H1 (cell line): ENCODE results near the gene CTPS2. TPM values are rescaled to one million over a fixed set of nuclear protein-coding genes. Genes with fewer than 3 reads are reported as not detected.
"Not testable (repeated sequence)": the region's sequence is repeated elsewhere in the genome, so short reads cannot be mapped to it uniquely, and the experiment has no call there.

Experiments used
- CTCF ChIA-PET: fragments of 300-600 bp; sonication (Branson Sonifier 250); formaldehyde crosslinking; loops from one replicate; lab custom pipeline; 2021; ENCODE audit not compliant: partially characterized antibody; lab: Charles Lee
- POLR2A ChIA-PET: fragments of 300-600 bp; sonication (Branson Sonifier 250); formaldehyde crosslinking; loops from one replicate; lab custom pipeline; 2021; ENCODE audit warnings: inconsistent platforms; ENCODE audit not compliant: partially characterized antibody; lab: Charles Lee
- DNase-seq, 2 experiments: peaks; one replicate each; pipeline versions ENCODE4 v3.0.0 to v3.0.0-alpha.2; 2010 to 2022; ENCODE audit warnings: low spot score in 2 of 2, low read depth in 1 of 2, mixed read lengths in 1 of 2
- FAIRE-seq: peaks from 2 replicates; lab custom pipeline; 2011; peaks lifted over from hg19 to GRCh38; lab: Jason Lieb, UNC
- H2AFZ ChIP-seq: 2 replicates; pipeline ENCODE4 v1.8.1; 2012; ENCODE audit warnings: low read length, inconsistent platforms
- H2AK5ac ChIP-seq: 2 replicates; pipeline ENCODE4 v1.6.1; 2013; ENCODE audit warnings: low read depth, low read length
- H2BK120ac ChIP-seq: replicated peaks from 2 replicates; pipeline ENCODE3; 2013; ENCODE audit warnings: low read depth, low read length, inconsistent platforms
- H2BK12ac ChIP-seq: 2 replicates; pipeline ENCODE4 v1.6.1; 2013; ENCODE audit warnings: low read depth, low read length
- H2BK15ac ChIP-seq: 2 replicates; pipeline ENCODE4 v1.6.1; 2013; ENCODE audit warnings: low read length
- H2BK20ac ChIP-seq: 2 replicates; pipeline ENCODE4 v1.6.1; 2013; ENCODE audit warnings: low read length
- H2BK5ac ChIP-seq: 2 replicates; pipeline ENCODE4 v1.6.1; 2013; ENCODE audit warnings: low read depth, low read length
- H3K14ac ChIP-seq: 2 replicates; pipeline ENCODE4 v1.6.1; 2013; ENCODE audit warnings: inconsistent platforms; ENCODE audit not compliant: insufficient read length
- H3K18ac ChIP-seq: 2 replicates; pipeline ENCODE4 v1.6.1; 2013; ENCODE audit warnings: low read length; ENCODE audit errors: extremely low read depth
- H3K23ac ChIP-seq: 2 replicates; pipeline ENCODE4 v1.6.1; 2013; ENCODE audit warnings: inconsistent platforms; ENCODE audit not compliant: insufficient read length
- H3K23me2 ChIP-seq: 2 replicates; pipeline ENCODE4 v1.6.1; 2013; ENCODE audit warnings: low read depth, low read length
- H3K27ac ChIP-seq: 2 replicates; pipeline ENCODE4 v1.6.1; 2011; ENCODE audit warnings: low read depth, low read length, inconsistent platforms
- H3K27me3 ChIP-seq, 4 experiments: replicated peaks in 1 of 4; 1 replicate in 1 of 4; 2 replicates in 3 of 4; pipeline versions ENCODE4 v1.6.1 to v1.8.1; 2011 to 2013; ENCODE audit warnings: low read length in 3 of 4, mild to moderate bottlenecking in 3 of 4, inconsistent platforms in 2 of 4, mixed read lengths in 2 of 4, moderate library complexity in 1 of 4; ENCODE audit not compliant: control insufficient read depth in 3 of 4, insufficient read depth in 3 of 4; ENCODE audit errors: extremely low read depth in 1 of 4
- H3K36me3 ChIP-seq, 4 experiments: 2 replicates each; pipeline versions ENCODE4 v1.6.1 to v1.8.1; 2011 to 2013; ENCODE audit warnings: mild to moderate bottlenecking in 4 of 4, low read length in 3 of 4, moderate library complexity in 2 of 4, control low read depth in 1 of 4, inconsistent platforms in 1 of 4; ENCODE audit not compliant: insufficient read depth in 4 of 4, control insufficient read depth in 2 of 4
- H3K4ac ChIP-seq: replicated peaks from 2 replicates; pipeline ENCODE3; 2013; ENCODE audit warnings: low read length, low read depth, mixed read lengths, inconsistent platforms; ENCODE audit not compliant: insufficient read length
- H3K4me1 ChIP-seq, 4 experiments: replicated peaks in 1 of 4; 1 replicate in 1 of 4; 2 replicates in 3 of 4; pipeline versions ENCODE4 v1.6.1 to v1.8.1; 2011 to 2013; ENCODE audit warnings: low read length in 3 of 4, inconsistent platforms in 2 of 4, mixed read lengths in 1 of 4; ENCODE audit not compliant: insufficient read depth in 4 of 4, control insufficient read depth in 3 of 4
- H3K4me2 ChIP-seq, 2 experiments: 2 replicates each; pipeline versions ENCODE4 v1.6.1 to v1.8.1; 2011 to 2013; ENCODE audit warnings: low read depth in 2 of 2, low read length in 2 of 2, control low read depth in 1 of 2, inconsistent platforms in 1 of 2, mild to moderate bottlenecking in 1 of 2; ENCODE audit not compliant: insufficient read depth in 1 of 2
- H3K4me3 ChIP-seq, 4 experiments: fragments of 200-600, 300-600 bp in 1 of 4; sonication (generic), shearing (Covaris generic), sonication (Bioruptor Twin) in 1 of 4; 2 replicates each; pipeline versions ENCODE4 v1.5.1 to v1.8.1; 2011 to 2016; ENCODE audit warnings: low read length in 4 of 4, low read depth in 3 of 4, control low read depth in 2 of 4, inconsistent platforms in 2 of 4, mild to moderate bottlenecking in 2 of 4, mixed read lengths in 1 of 4, moderate library complexity in 1 of 4; ENCODE audit not compliant: insufficient read depth in 2 of 4; ENCODE audit errors: extremely low read depth in 1 of 4
- H3K56ac ChIP-seq: replicated peaks from 2 replicates; pipeline ENCODE3; 2013; ENCODE audit warnings: low read depth, mild to moderate bottlenecking, mixed read lengths, low read length, inconsistent platforms; ENCODE audit not compliant: insufficient read length
- H3K79me1 ChIP-seq: 2 replicates; pipeline ENCODE4 v1.6.1; 2013; ENCODE audit warnings: low read depth, low read length, control low read depth
- H3K79me2 ChIP-seq, 2 experiments: 2 replicates each; pipeline versions ENCODE4 v1.6.1 to v1.8.1; 2012 to 2013; ENCODE audit warnings: low read length in 2 of 2, mild to moderate bottlenecking in 2 of 2, inconsistent platforms in 1 of 2; ENCODE audit not compliant: insufficient read depth in 2 of 2, control insufficient read depth in 1 of 2
- H3K9ac ChIP-seq, 4 experiments: replicated peaks in 1 of 4; 1 replicate in 1 of 4; 2 replicates in 3 of 4; pipeline versions ENCODE4 v1.6.1 to v1.8.1; 2011 to 2013; ENCODE audit warnings: low read depth in 3 of 4, low read length in 3 of 4, control low read depth in 2 of 4, mild to moderate bottlenecking in 2 of 4, moderate library complexity in 2 of 4, inconsistent platforms in 1 of 4; ENCODE audit errors: extremely low read depth in 1 of 4
- H3K9me3 ChIP-seq, 2 experiments: 2 replicates each; pipeline versions ENCODE4 v1.6.1 to v1.8.1; 2012 to 2013; ENCODE audit warnings: mild to moderate bottlenecking in 2 of 2, moderate library complexity in 2 of 2, control low read depth in 1 of 2, inconsistent platforms in 1 of 2, low read depth in 1 of 2, low read length in 1 of 2, mixed read lengths in 1 of 2; ENCODE audit not compliant: insufficient read depth in 2 of 2
- H4K20me1 ChIP-seq, 2 experiments: replicated peaks in 1 of 2; 2 replicates each; pipeline versions ENCODE3 to v1.8.1; 2011 to 2013; ENCODE audit warnings: inconsistent platforms in 2 of 2, low read length in 2 of 2, mild to moderate bottlenecking in 1 of 2; ENCODE audit not compliant: insufficient read depth in 2 of 2, control insufficient read depth in 1 of 2
- H4K5ac ChIP-seq: 2 replicates; pipeline ENCODE4 v1.6.1; 2013; ENCODE audit warnings: low read length, low read depth, mixed read lengths, inconsistent platforms; ENCODE audit not compliant: insufficient read length
- H4K8ac ChIP-seq: 2 replicates; pipeline ENCODE4 v1.8.0; 2013; ENCODE audit warnings: mild to moderate bottlenecking, moderate library complexity, low read length, inconsistent platforms; ENCODE audit not compliant: insufficient read depth; ENCODE audit errors: extremely low read depth
- H4K91ac ChIP-seq: replicated peaks from 2 replicates; pipeline ENCODE3; 2013; ENCODE audit warnings: low read length, mixed read lengths, inconsistent platforms; ENCODE audit not compliant: insufficient read length
- WGBS, 2 experiments: shearing (Covaris generic) in 1 of 2; methylation state at CpG; one replicate each; pipeline versions ENCODE4 v1.1.6 to v1.1.7; 2013 to 2015; ENCODE audit warnings: low lambda C conversion rate in 2 of 2, mixed read lengths in 2 of 2, inconsistent platforms in 1 of 2, low coverage in 1 of 2, missing lambda C conversion rate in 1 of 2; ENCODE audit not compliant: insufficient replicate concordance in 2 of 2, insufficient coverage in 1 of 2, insufficient read length in 1 of 2; ENCODE audit errors: extremely low coverage in 1 of 2, missing lambda C conversion rate in 1 of 2; 5-methylcytosine and 5-hydroxymethylcytosine counted together
- polyA plus RNA-seq, 7 experiments: library from polyadenylated mRNA; depleted of rRNA in 3 of 7; stranded (reverse) in 5 of 7; unstranded in 2 of 7; fragments of >200 nt in 5 of 7; fragments of 200-250 nt in 2 of 7; gene quantifications; 1 replicate in 5 of 7; 2 replicates in 1 of 7; 4 replicates in 1 of 7; pipeline versions ENCODE4 v1.2.1 to v1.2.3, GENCODE V29; 2011 to 2013; ENCODE audit warnings: missing spikeins in 2 of 7, mixed read lengths in 2 of 7
- total RNA-seq: library from RNA; stranded (reverse); fragmentation: NEBNext Ultra II Directional; extraction: Animal tissue kit (Norgen Biotek cat#: 25700); gene quantifications from 2 replicates; pipeline ENCODE4 v1.2.1, GENCODE V29; 2021

The CTPS2 gene
- total and polyA plus RNA-seq, 2 of the 8 experiments (the other 6 are each of a cell fraction or from before 2014, with no cell fraction given) = 17.1 to 34.0 TPM

DNA sequence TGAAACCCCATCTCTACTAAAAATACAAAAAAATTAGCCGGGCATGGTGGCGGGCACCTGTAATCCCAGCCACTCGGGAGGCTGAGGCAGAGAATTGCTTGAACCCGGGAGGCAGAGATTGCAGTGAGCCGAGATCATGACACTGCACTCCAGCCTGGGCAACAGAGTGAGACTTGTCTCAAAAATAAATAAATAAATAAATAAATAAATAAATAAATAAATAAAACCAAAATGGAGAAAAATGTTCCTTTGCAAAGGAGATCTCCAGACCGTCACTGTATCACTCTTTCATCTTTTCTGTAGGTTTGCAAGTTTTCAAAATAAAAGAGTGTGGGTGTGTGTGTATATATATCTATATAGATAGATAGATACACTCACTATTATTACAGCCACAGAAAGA is 109.2 kb downstream of the CTPS2 start:
- H3K4me1 ChIP-seq, H2BK15ac ChIP-seq, H3K27ac ChIP-seq, H3K18ac ChIP-seq, H4K91ac ChIP-seq, FAIRE-seq, H3K23ac ChIP-seq, H3K79me1 ChIP-seq, H3K27me3 ChIP-seq, H3K4ac ChIP-seq, H3K23me2 ChIP-seq, H4K5ac ChIP-seq, H2BK12ac ChIP-seq, H2BK5ac ChIP-seq, H2BK20ac ChIP-seq, H3K79me2 ChIP-seq, CTCF ChIA-PET, DNase-seq, H3K56ac ChIP-seq, H3K14ac ChIP-seq, H3K4me3 ChIP-seq, H4K20me1 ChIP-seq, H2AK5ac ChIP-seq, H3K4me2 ChIP-seq, H3K9me3 ChIP-seq, H4K8ac ChIP-seq, H2BK120ac ChIP-seq, H3K9ac ChIP-seq, POLR2A ChIA-PET, H2AFZ ChIP-seq: not testable (repeated sequence)
- WGBS, 2 experiments = 95% methylated on average over 6 of the region's 6 CpGs; no CpG with 5 or more reads in 1 of the 2 experiments
- H3K36me3 ChIP-seq = peaks cover 0 to 12% (median 3%) of the 10 kb centered on the region in 4 experiments; a peak in 4 of 8 replicates
